Mucosa of descending colon (tissue), 3 donors: Measurements from ENCODE around the gene SLC25A45. TPM values are rescaled to one million over a fixed set of nuclear protein-coding genes. Genes with fewer than 3 reads are reported as not detected.

Experiments
- ATAC-seq: fragments of 200-7000 bp; cut with Tn5 transposase; one replicate; pipeline ENCODE4 v1.9.1; 2020; ENCODE audit warnings: mild to moderate bottlenecking, moderate library complexity
- DNase-seq, 3 donors: peaks; one replicate each; pipeline ENCODE4 v3.0.0-alpha.2; 2020
- H3K36me3 ChIP-seq: fragments of 200-600 bp; one replicate; pipeline ENCODE4 v1.8.0; 2021; ENCODE audit warnings: low read depth, mild to moderate bottlenecking
- H3K4me1 ChIP-seq: fragments of 200-600 bp; one replicate; pipeline ENCODE4 v1.8.0; 2021; ENCODE audit warnings: low read depth, mild to moderate bottlenecking
- H3K4me3 ChIP-seq: fragments of 200-600 bp; one replicate; pipeline ENCODE4 v1.8.0; 2021; ENCODE audit warnings: mild to moderate bottlenecking
- H3K9me3 ChIP-seq: fragments of 200-600 bp; one replicate; pipeline ENCODE4 v1.8.0; 2021; ENCODE audit warnings: mild to moderate bottlenecking
- intact Hi-C, 2 donors: fragments of 100-400 bp; cut with DNase I in 1 of 2; cut with micrococcal nuclease in 1 of 2; formaldehyde crosslinking; loops; one replicate each; pipeline versions ENCODE4 v1.11.0 to v1.11.1; 2022; cut with DNase I, micrococcal nuclease
- total RNA-seq, 3 donors: library from RNA; stranded (reverse); fragmentation: NEBNext Ultra II Directional in 2 of 3; extraction: Animal tissue kit (Norgen Biotek cat#: 25700) in 2 of 3; gene quantifications; one replicate each; pipeline versions ENCODE4 v1.2.1 to v1.2.4, GENCODE V29; 2021 to 2023
- TF ChIP-seq, protein P1 (sequence below): fragments of 200-600 bp; IDR thresholded peaks from one replicate; pipeline ENCODE4 v1.8.0; 2022; ENCODE audit warnings: antibody characterized with exemption, mild to moderate bottlenecking
- donor health status: DM: no; HTN: no; CAD: no; lungs with moderate emphysema.
- donor health status: DM: no; HTN: no; CAD: no.
- donor health status: DM: no; HTN: yes; CAD: no.

SLC25A45 gene
- total RNA-seq, 3 donors from 2014 or later: 8.0 to 10.5 (median 10.1) TPM

DNA sequence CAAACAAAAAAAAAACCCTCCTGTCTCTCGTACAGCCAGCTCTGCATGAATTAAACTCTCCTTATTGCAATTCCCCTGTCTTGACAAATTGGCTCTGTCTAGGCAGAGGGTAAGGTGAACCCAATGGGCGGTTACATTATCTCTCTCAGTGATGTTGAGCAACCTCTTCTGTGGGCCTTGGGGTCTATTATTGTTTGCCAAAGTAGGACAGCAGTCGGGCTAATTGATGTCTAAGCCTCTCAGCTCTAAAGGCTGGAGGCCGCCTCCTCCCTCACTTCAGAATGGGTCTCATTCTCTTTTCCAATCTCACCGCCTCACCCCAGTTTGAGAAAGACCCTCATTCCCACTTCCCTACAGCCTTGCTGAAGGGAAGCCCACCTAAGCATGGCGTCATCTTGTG, 1.3 kb upstream of the SLC25A45 start:
- H3K9me3 ChIP-seq: no peaks in the 10 kb centered on the region
- H3K36me3 ChIP-seq: no peaks in the 10 kb centered on the region
- intact Hi-C loops: no loop called here

DNA sequence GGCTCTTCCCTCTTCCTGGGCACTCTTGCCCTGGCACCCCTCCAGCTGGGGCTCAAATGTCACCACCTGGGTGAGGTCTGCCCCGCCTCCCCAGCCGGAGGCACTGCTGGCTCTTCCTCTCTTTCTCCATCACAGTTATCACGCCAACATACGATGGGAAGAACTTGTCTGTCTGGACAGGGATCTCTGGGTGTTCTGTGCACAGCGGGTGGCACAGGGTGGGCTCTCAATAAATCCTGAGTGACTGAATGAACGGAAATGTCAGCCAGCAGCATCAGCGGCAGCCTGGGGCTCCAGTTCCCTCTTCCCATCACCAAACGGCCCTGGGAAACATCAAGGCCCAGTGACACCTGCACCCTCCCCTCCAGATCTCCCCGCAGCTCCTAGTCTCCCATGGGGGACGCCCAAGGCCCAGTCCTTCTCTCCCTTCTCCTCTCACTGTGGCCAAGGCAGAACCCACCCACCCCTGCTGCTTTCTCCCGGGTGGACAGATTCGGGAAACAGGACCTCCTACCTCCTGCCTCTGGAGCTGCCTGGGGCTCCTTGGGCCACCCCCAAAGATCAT, 440 bp upstream of the SLC25A45 start:
- TF ChIP-seq, protein P1, sequence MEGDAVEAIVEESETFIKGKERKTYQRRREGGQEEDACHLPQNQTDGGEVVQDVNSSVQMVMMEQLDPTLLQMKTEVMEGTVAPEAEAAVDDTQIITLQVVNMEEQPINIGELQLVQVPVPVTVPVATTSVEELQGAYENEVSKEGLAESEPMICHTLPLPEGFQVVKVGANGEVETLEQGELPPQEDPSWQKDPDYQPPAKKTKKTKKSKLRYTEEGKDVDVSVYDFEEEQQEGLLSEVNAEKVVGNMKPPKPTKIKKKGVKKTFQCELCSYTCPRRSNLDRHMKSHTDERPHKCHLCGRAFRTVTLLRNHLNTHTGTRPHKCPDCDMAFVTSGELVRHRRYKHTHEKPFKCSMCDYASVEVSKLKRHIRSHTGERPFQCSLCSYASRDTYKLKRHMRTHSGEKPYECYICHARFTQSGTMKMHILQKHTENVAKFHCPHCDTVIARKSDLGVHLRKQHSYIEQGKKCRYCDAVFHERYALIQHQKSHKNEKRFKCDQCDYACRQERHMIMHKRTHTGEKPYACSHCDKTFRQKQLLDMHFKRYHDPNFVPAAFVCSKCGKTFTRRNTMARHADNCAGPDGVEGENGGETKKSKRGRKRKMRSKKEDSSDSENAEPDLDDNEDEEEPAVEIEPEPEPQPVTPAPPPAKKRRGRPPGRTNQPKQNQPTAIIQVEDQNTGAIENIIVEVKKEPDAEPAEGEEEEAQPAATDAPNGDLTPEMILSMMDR: no peak
- Histone ChIP-seq H3K4me3 (no peak overlapping the region), H3K36me3 (no peaks in the 10 kb centered on the region), H3K9me3 (no peaks in the 10 kb centered on the region), H3K4me1 (peaks cover 57% of the 10 kb centered on the region)
- intact Hi-C loops: no loop called here
- DNase-seq (peak in 2 of 3 donors; percentile 92), ATAC-seq (no peak)

More for the DNA sequence above, 1.3 kb upstream of the SLC25A45 start:
- TF ChIP-seq, protein P1: no peak
- DNase-seq (no peak), ATAC-seq (no peak)
- Histone ChIP-seq H3K4me3 (no peak overlapping the region), H3K4me1 (peaks cover 66% of the 10 kb centered on the region)

DNA sequence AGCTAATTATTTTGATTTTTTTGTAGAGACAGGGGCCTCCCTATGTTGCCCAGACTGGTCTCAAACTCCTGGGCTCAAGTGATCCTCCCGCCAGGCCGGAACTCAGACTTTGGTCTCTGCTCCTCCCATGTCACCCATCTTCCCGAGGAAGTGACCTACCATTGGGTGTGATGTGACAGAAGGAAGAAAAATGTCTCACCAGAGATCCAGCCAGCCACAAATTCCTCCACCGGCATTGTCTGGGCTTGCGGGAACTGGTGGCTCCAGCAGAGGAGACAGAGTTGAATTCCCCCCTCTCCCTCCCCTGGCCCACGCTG, 772 bp downstream of the SLC25A45 start:
- DNase-seq (no peak), ATAC-seq (peak; percentile 54)
- no peaks in the 10 kb centered on the region for H3K9me3 ChIP-seq
- H3K4me1 ChIP-seq: peaks cover 47% of the 10 kb centered on the region
- H3K4me3 ChIP-seq: no peak overlapping the region
- TF ChIP-seq, protein P1: no peak
- no peaks in the 10 kb centered on the region for H3K36me3 ChIP-seq
- intact Hi-C loops: no loop called here

DNA sequence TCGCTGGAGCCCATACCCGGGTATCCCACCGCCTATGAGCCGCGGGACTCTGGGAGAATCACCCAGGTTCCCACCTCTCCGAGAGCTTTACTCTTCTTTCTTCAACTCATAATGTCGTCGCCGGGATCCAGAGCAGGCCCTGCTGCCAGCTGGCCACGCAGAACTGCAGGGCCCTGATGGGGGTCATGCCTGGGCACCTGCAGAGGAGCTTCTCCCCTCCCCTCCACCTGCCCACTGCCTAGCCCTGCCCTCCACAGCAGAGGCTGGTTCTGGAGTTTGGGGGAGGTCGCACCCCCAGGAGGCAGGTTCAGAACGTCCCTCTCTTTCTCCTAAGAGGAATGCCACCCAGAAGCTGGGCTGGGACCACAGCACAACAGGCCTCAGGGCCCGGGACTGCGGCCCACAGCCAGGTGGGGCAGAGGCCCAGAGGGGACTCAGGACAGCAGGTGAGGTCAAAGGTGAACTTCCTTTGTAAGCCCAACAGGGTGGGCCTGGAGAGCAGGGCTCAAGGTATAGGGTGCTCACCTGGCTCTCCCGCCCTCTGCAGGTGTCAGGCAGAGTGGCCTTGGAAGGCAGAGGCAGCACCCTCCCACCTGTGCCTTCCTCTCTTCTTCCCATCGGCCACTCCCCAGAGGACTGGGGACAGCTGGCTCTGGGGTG, 1.9 kb downstream of the SLC25A45 start:
- H3K4me3 ChIP-seq: no peak overlapping the region
- intact Hi-C loops: no loop called here
- peaks cover 41% of the 10 kb centered on the region for H3K4me1 ChIP-seq
- no peaks in the 10 kb centered on the region for H3K36me3 ChIP-seq
- H3K9me3 ChIP-seq: no peaks in the 10 kb centered on the region
- DNase-seq: peak in 2 of 3 donors; percentile 61 to 70
- TF ChIP-seq, protein P1: peak; percentile 33
- peak; percentile 31 for ATAC-seq

DNA sequence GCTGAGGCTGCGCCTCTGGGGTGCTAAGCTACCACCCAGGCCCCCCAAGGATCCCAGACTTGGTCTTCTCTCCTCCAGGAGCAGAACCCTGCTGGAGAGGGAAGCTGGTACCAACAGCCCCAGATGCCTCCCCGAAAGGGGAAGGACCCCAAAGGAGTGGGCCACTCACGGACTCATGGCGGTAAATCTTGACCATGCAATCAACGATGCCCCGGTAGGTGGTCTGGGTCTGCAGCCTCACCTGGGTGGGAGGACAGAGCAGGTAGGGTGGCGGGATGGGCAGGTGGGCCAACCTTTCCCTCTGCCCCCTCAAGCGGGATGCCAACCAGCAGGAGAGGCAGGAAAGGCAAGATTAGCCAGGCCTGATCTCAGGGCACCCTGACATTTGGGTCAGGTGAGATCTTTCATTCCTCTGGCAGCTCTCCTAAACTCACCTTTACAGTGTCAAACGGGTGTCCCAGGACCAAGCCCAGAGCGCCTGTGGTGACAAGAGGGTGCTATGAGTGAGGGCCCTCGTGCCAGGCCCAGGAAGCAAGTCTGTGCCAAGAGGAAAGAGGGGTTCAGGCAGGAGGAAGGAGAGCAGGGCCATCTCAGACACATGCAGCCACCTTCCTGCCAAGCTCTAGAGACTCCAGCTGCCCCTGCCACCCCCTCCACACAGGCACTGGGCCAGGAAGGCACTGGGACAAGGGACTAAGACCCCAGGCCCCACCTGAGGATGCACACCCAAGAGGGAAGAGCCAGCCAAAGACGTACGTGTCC, 2.6 kb downstream of the SLC25A45 start:
- H3K36me3 ChIP-seq: no peaks in the 10 kb centered on the region
- no peaks in the 10 kb centered on the region for H3K9me3 ChIP-seq
- intact Hi-C loops: no loop called here
- TF ChIP-seq, protein P1: no peak
- DNase-seq (no peak), ATAC-seq (no peak)
- H3K4me3 ChIP-seq: no peak overlapping the region
- H3K4me1 ChIP-seq: peaks cover 38% of the 10 kb centered on the region
